Measurements from ENCODE around the gene CBX4.

Gene CBX4

GRCh38 chr17:79841369-79842135, 2.3 kb upstream of the CBX4 start:
- in situ Hi-C loops (cut with HindIII; ENCODE audit: low sequenced_read_pairs): no loop called here
- TF ChIP-seq, protein P1, sequence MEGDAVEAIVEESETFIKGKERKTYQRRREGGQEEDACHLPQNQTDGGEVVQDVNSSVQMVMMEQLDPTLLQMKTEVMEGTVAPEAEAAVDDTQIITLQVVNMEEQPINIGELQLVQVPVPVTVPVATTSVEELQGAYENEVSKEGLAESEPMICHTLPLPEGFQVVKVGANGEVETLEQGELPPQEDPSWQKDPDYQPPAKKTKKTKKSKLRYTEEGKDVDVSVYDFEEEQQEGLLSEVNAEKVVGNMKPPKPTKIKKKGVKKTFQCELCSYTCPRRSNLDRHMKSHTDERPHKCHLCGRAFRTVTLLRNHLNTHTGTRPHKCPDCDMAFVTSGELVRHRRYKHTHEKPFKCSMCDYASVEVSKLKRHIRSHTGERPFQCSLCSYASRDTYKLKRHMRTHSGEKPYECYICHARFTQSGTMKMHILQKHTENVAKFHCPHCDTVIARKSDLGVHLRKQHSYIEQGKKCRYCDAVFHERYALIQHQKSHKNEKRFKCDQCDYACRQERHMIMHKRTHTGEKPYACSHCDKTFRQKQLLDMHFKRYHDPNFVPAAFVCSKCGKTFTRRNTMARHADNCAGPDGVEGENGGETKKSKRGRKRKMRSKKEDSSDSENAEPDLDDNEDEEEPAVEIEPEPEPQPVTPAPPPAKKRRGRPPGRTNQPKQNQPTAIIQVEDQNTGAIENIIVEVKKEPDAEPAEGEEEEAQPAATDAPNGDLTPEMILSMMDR (IDR thresholded peaks at IDR 0.05; ENCODE audit: low read depth, low read length, missing control alignments): no peak
- DNase-seq (ENCODE audit: low read depth): no peak
- H3K4me3 ChIP-seq (ENCODE audit: low read depth, low read length): no peak overlapping the region

GRCh38 chr17:79840989-79841286, 1.7 kb upstream of the CBX4 start:
- H3K4me3 ChIP-seq (ENCODE audit: low read depth, low read length): no peak overlapping the region

GRCh38 chr17:79840269-79840988, 1.2 kb upstream of the CBX4 start:
- TF ChIP-seq, protein P1 (IDR thresholded peaks at IDR 0.05; ENCODE audit: low read depth, low read length, missing control alignments): peak; percentile 17
- DNase-seq (ENCODE audit: low read depth): no peak
- H3K4me3 ChIP-seq (ENCODE audit: low read depth, low read length): no peak overlapping the region
- in situ Hi-C loops (cut with HindIII; ENCODE audit: low sequenced_read_pairs): no loop called here

More at GRCh38 chr17:79840989-79841286, 1.7 kb upstream of the CBX4 start:
- in situ Hi-C loops (cut with HindIII; ENCODE audit: low sequenced_read_pairs): no loop called here
- TF ChIP-seq, protein P1 (IDR thresholded peaks at IDR 0.05; ENCODE audit: low read depth, low read length, missing control alignments): no peak
- no peak for DNase-seq (ENCODE audit: low read depth)

DNA sequence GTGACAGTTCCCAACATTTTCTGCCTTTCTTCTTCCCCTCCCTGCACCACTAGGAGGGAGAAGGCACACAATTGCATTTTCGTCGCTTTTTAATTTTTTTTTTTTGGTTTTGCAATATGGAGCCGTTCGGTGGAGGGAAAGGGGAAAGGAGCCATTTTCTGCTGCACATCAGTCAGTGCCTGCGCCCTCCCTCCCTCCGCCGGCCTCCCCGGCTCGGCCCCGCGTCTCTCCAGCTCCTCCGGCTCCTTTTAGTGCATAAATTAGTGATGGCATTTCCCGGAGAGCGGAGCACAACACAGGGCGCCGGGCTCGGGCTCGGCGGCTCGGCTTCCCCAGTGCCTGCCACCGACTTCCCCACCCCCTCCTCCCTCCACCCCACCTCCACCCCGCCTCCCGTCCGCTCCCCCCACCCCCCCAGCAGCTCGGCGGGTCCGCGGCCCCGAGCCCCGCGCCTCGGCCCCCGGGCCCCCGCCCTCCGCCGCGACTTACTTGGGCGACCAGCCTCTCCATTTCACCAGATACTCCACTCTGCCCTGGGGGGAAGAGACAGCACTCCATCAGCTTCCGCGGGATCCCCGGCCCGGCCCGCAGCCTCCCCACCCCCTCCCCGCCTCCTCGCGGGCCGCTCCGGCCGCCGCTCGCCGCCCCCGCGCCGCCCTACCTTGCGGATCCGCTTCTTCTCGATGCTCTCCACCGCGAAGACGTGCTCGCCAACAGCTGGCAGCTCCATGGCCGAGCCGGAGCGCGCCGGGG, 542 bp downstream of the CBX4 start:
- in situ Hi-C loops (cut with HindIII; ENCODE audit: low sequenced_read_pairs): no loop called here
- H3K4me3 ChIP-seq (ENCODE audit: low read depth, low read length): peak overlapping the region; percentile 66
- TF ChIP-seq, protein P1 (IDR thresholded peaks at IDR 0.05; ENCODE audit: low read depth, low read length, missing control alignments): no peak
- no peak for DNase-seq (ENCODE audit: low read depth)

- TF ChIP-seq, protein P1 (IDR thresholded peaks at IDR 0.05; ENCODE audit: low read depth, low read length, missing control alignments): no peak
- DNase-seq (ENCODE audit: low read depth): no peak
- in situ Hi-C loops (cut with HindIII; ENCODE audit: low sequenced_read_pairs): no loop called here
- H3K4me3 ChIP-seq (ENCODE audit: low read depth, low read length): peak overlapping the region; percentile 66
Observed at GRCh38 chr17:79837888-79838521, 1.2 kb downstream of the CBX4 start.
